Astrocyte (in vitro differentiated cells and primary cell): ENCODE results near the gene PNPLA3. TPM values are rescaled to one million over a fixed set of nuclear protein-coding genes. Genes with fewer than 3 reads are reported as not detected.

Experiments used
- DNase-seq: peaks from one replicate; pipeline ENCODE4 v3.0.0-alpha.2; 2010; ENCODE audit warnings: low read depth
- FAIRE-seq: peaks from 2 replicates; lab custom pipeline; 2011; peaks lifted over from hg19 to GRCh38; lab: Jason Lieb, UNC
- H2AFZ ChIP-seq: 2 replicates; pipeline ENCODE4 v1.6.0; 2012; ENCODE audit warnings: low read depth, low read length, inconsistent platforms
- H3K27ac ChIP-seq: 2 replicates; pipeline ENCODE4 v1.5.1; 2011; ENCODE audit warnings: low read depth, low read length, inconsistent platforms
- H3K27me3 ChIP-seq: 2 replicates; pipeline ENCODE4 v1.6.0; 2011; ENCODE audit warnings: low read length, inconsistent platforms; ENCODE audit not compliant: insufficient read depth
- H3K36me3 ChIP-seq: 2 replicates; pipeline ENCODE4 v1.5.1; 2011; ENCODE audit warnings: low read length, inconsistent platforms; ENCODE audit not compliant: insufficient read depth
- H3K4me1 ChIP-seq: 2 replicates; pipeline ENCODE4 v1.5.1; 2011; ENCODE audit warnings: low read length, inconsistent platforms; ENCODE audit not compliant: insufficient read depth
- H3K4me2 ChIP-seq: 2 replicates; pipeline ENCODE4 v1.6.0; 2012; ENCODE audit warnings: low read length, inconsistent platforms
- H3K4me3 ChIP-seq: 2 replicates; pipeline ENCODE4 v1.5.1; 2011; ENCODE audit warnings: low read depth, mild to moderate bottlenecking, low read length, inconsistent platforms; ENCODE audit not compliant: insufficient read depth
- H3K79me2 ChIP-seq: 2 replicates; pipeline ENCODE4 v1.6.0; 2012; ENCODE audit warnings: mild to moderate bottlenecking, low read length, inconsistent platforms; ENCODE audit not compliant: insufficient read depth
- H3K9ac ChIP-seq: 2 replicates; pipeline ENCODE4 v1.6.0; 2012; ENCODE audit warnings: mild to moderate bottlenecking, low read length, inconsistent platforms
- H3K9me3 ChIP-seq: 2 replicates; pipeline ENCODE4 v1.5.1; 2012; ENCODE audit warnings: low read depth, mild to moderate bottlenecking, low read length, inconsistent platforms; ENCODE audit not compliant: insufficient read depth
- H4K20me1 ChIP-seq: 2 replicates; pipeline ENCODE4 v1.6.0; 2012; ENCODE audit warnings: low read length, inconsistent platforms; ENCODE audit not compliant: insufficient read depth
- H3K27ac Mint-ChIP-seq: one replicate; pipeline ENCODE4 v1.8.0; 2021; ENCODE audit warnings: mild to moderate bottlenecking, mixed read lengths; ENCODE audit not compliant: unreplicated experiment
- H3K27me3 Mint-ChIP-seq: one replicate; pipeline ENCODE4 v1.8.0; 2021; ENCODE audit warnings: low read depth, mixed read lengths; ENCODE audit not compliant: unreplicated experiment
- H3K36me3 Mint-ChIP-seq: one replicate; pipeline ENCODE4 v1.8.0; 2021; ENCODE audit warnings: low read depth, mixed read lengths; ENCODE audit not compliant: unreplicated experiment
- H3K4me1 Mint-ChIP-seq: one replicate; pipeline ENCODE4 v1.8.0; 2021; ENCODE audit warnings: low read depth, mixed read lengths; ENCODE audit not compliant: unreplicated experiment
- H3K4me3 Mint-ChIP-seq: one replicate; pipeline ENCODE4 v1.8.0; 2021; ENCODE audit warnings: mild to moderate bottlenecking, moderate library complexity, mixed read lengths; ENCODE audit not compliant: unreplicated experiment
- H3K9me3 Mint-ChIP-seq: one replicate; pipeline ENCODE4 v1.8.0; 2021; ENCODE audit warnings: mild to moderate bottlenecking, mixed read lengths; ENCODE audit not compliant: unreplicated experiment
- CTCF ChIP-seq: IDR thresholded peaks from 2 replicates; pipeline ENCODE4 v1.5.1; 2011; ENCODE audit warnings: low read depth, mild to moderate bottlenecking, inconsistent platforms, low read length, moderate library complexity; ENCODE audit not compliant: insufficient read depth
- EZH2 ChIP-seq: IDR thresholded peaks from 2 replicates; pipeline ENCODE4 v1.6.1; 2012; ENCODE audit warnings: mild to moderate bottlenecking, low read length, inconsistent platforms; ENCODE audit not compliant: insufficient read depth
- total RNA-seq: library from RNA; stranded (reverse); gene quantifications from 2 replicates; pipeline ENCODE4 v1.2.1, GENCODE V29; 2021

PNPLA3 gene
- total RNA-seq, 1 donor from 2014 or later: 10.8 TPM

- TF ChIP-seq EZH2: no peak
- no peak for TF ChIP-seq CTCF
- H3K4me2 ChIP-seq: peak overlapping the region; percentile 79
- no peak overlapping the region for H3K27ac ChIP-seq
- H4K20me1 ChIP-seq: no peaks in the 10 kb centered on the region
- DNase-seq (no peak), FAIRE-seq (no peak)
- Mint-ChIP-seq H3K4me1 (peaks cover 1% of the 10 kb centered on the region), H3K27me3 (peaks cover 61% of the 10 kb centered on the region), H3K9me3 (no peaks in the 10 kb centered on the region), H3K36me3 (no peaks in the 10 kb centered on the region), H3K27ac (no peak overlapping the region), H3K4me3 (no peak overlapping the region)
- H3K4me3 ChIP-seq: no peak overlapping the region
- H3K9ac ChIP-seq: no peak overlapping the region
- H2AFZ ChIP-seq: no peak overlapping the region
- H3K9me3 ChIP-seq: no peaks in the 10 kb centered on the region
- H3K79me2 ChIP-seq: no peaks in the 10 kb centered on the region
- peaks cover 9% of the 10 kb centered on the region for H3K4me1 ChIP-seq
- H3K27me3 ChIP-seq: peaks cover 30% of the 10 kb centered on the region
- H3K36me3 ChIP-seq: no peaks in the 10 kb centered on the region
These were observed 31.3 kb upstream of the PNPLA3 start for GRCh38 chr22:43892183-43892894.

GRCh38 chr22:43893266-43893665 lies 30.3 kb upstream of the PNPLA3 start:
- Histone ChIP-seq H3K9me3 (no peaks in the 10 kb centered on the region), H3K4me2 (no peak overlapping the region), H4K20me1 (no peaks in the 10 kb centered on the region), H3K9ac (no peak overlapping the region), H3K27ac (no peak overlapping the region), H3K4me1 (peaks cover 19% of the 10 kb centered on the region), H2AFZ (no peak overlapping the region), H3K4me3 (no peak overlapping the region), H3K36me3 (no peaks in the 10 kb centered on the region), H3K79me2 (no peaks in the 10 kb centered on the region), H3K27me3 (peaks cover 30% of the 10 kb centered on the region)
- no peaks in the 10 kb centered on the region for H3K36me3 Mint-ChIP-seq
- DNase-seq: no peak
- H3K4me1 Mint-ChIP-seq: peaks cover 8% of the 10 kb centered on the region
- FAIRE-seq: no peak
- no peak overlapping the region for H3K27ac Mint-ChIP-seq
- no peak overlapping the region for H3K4me3 Mint-ChIP-seq
- no peak for TF ChIP-seq EZH2
- no peak for TF ChIP-seq CTCF
- H3K9me3 Mint-ChIP-seq: no peaks in the 10 kb centered on the region
- peaks cover 58% of the 10 kb centered on the region for H3K27me3 Mint-ChIP-seq

- Histone ChIP-seq H3K36me3 (no peaks in the 10 kb centered on the region), H4K20me1 (no peaks in the 10 kb centered on the region), H3K27ac (no peak overlapping the region), H3K9me3 (no peaks in the 10 kb centered on the region), H2AFZ (no peak overlapping the region), H3K27me3 (peaks cover 30% of the 10 kb centered on the region), H3K9ac (no peak overlapping the region), H3K4me3 (no peak overlapping the region), H3K4me2 (no peak overlapping the region), H3K4me1 (peaks cover 23% of the 10 kb centered on the region), H3K79me2 (no peaks in the 10 kb centered on the region)
- H3K4me1 Mint-ChIP-seq: peaks cover 8% of the 10 kb centered on the region
- DNase-seq: no peak
- no peak overlapping the region for H3K4me3 Mint-ChIP-seq
- peaks cover 51% of the 10 kb centered on the region for H3K27me3 Mint-ChIP-seq
- no peak overlapping the region for H3K27ac Mint-ChIP-seq
- no peaks in the 10 kb centered on the region for H3K36me3 Mint-ChIP-seq
- no peak for TF ChIP-seq EZH2
- no peak for TF ChIP-seq CTCF
- no peaks in the 10 kb centered on the region for H3K9me3 Mint-ChIP-seq
- no peak for FAIRE-seq
These were observed 29.5 kb upstream of the PNPLA3 start for GRCh38 chr22:43894122-43894521.
